HepG2 (cell line): ENCODE measurements around the gene CPLX1. TPM values are rescaled to one million over a fixed set of nuclear protein-coding genes. Genes with fewer than 3 reads are reported as not detected.
A peak's percentile ranks its signal among the peaks of the same experiment; 100 is the strongest.

Experiments
- ATAC-seq: fragments of 200-7000 bp; cut with Tn5 transposase; 3 replicates; pipeline ENCODE4 v1.9.1; 2020; ENCODE audit warnings: mild to moderate bottlenecking, moderate library complexity
- BruUV-seq: library from RNA; stranded (reverse); fragments of 400-500 nt; replicated peaks from 2 replicates; lab custom pipeline; 2021; lab: Mats Ljungman, UMichigan
- CTCF ChIA-PET: fragments of 300-600 bp; formaldehyde crosslinking; extraction: SDS; loops from one replicate; lab custom pipeline; 2021; ENCODE audit warnings: low total read pairs, inconsistent platforms, low intra/inter-chr PET ratio; lab: Yijun Ruan, JAX
- POLR2A ChIA-PET: fragments of 350-600 bp; sonication (Branson Sonifier 250); formaldehyde crosslinking; loops from one replicate; lab custom pipeline; 2020; ENCODE audit warnings: antibody characterized with exemption, inconsistent platforms; lab: Yijun Ruan, JAX
- DNase-seq: peaks from one replicate; pipeline ENCODE4 v3.0.0-alpha.2; 2015; ENCODE audit warnings: low spot score
- FAIRE-seq: peaks from 3 replicates; lab custom pipeline; 2011; peaks lifted over from hg19 to GRCh38; lab: Jason Lieb, UNC
- H2AFZ ChIP-seq: one replicate; pipeline ENCODE4 v1.6.1; 2011; ENCODE audit warnings: low read length, inconsistent platforms
- H3K27ac ChIP-seq: fragments of 300-600 bp; 3 replicates; pipeline ENCODE4 v1.8.0; 2011; ENCODE audit warnings: mixed run types, mild to moderate bottlenecking, mixed read lengths, low read length, inconsistent platforms; ENCODE audit not compliant: insufficient read depth; ENCODE audit errors: extremely low read length
- H3K27me3 ChIP-seq, 2 experiments: fragments of 200-600 bp in 1 of 2; 2 replicates in 1 of 2; 3 replicates in 1 of 2; pipeline versions ENCODE4 v1.6.0 to v1.8.0; 2011; ENCODE audit warnings: low read length in 2 of 2, mild to moderate bottlenecking in 2 of 2, moderate library complexity in 2 of 2, inconsistent platforms in 1 of 2; ENCODE audit not compliant: insufficient read depth in 2 of 2, control insufficient read depth in 1 of 2
- H3K36me3 ChIP-seq, 2 experiments: fragments of 200-600 bp in 1 of 2; replicated peaks in 1 of 2; 2 replicates in 1 of 2; 3 replicates in 1 of 2; pipeline versions ENCODE4 v1.5.1 to v1.8.0; 2011; ENCODE audit warnings: low read length in 2 of 2, inconsistent platforms in 1 of 2; ENCODE audit not compliant: insufficient read depth in 2 of 2, control insufficient read depth in 1 of 2
- H3K4me1 ChIP-seq: 2 replicates; pipeline ENCODE4 v1.5.1; 2012; ENCODE audit warnings: low read length, inconsistent platforms; ENCODE audit not compliant: insufficient read depth
- H3K4me2 ChIP-seq: 2 replicates; pipeline ENCODE4 v1.6.0; 2011; ENCODE audit warnings: low read depth, low read length, inconsistent platforms
- H3K4me3 ChIP-seq, 3 experiments: fragments of 200-600 bp in 1 of 3; sonication (generic), shearing (Covaris generic) in 1 of 3; replicated peaks in 1 of 3; 2 replicates each; pipeline ENCODE4 v1.5.1; 2011 to 2016; ENCODE audit warnings: low read length in 3 of 3, inconsistent platforms in 2 of 3, low read depth in 2 of 3, mild to moderate bottlenecking in 2 of 3, control low read depth in 1 of 3, mixed read lengths in 1 of 3; ENCODE audit not compliant: insufficient read depth in 1 of 3
- H3K79me2 ChIP-seq: one replicate; pipeline ENCODE4 v1.6.1; 2011; ENCODE audit warnings: low read length, inconsistent platforms; ENCODE audit not compliant: insufficient read depth
- H3K9ac ChIP-seq: 2 replicates; pipeline ENCODE4 v1.6.0; 2011; ENCODE audit warnings: mild to moderate bottlenecking, low read depth, low read length, inconsistent platforms; ENCODE audit not compliant: insufficient read depth
- H3K9me3 ChIP-seq: 2 replicates; pipeline ENCODE4 v1.5.1; 2012; ENCODE audit warnings: mild to moderate bottlenecking, low read length
- H4K20me1 ChIP-seq: 2 replicates; pipeline ENCODE4 v1.6.0; 2011; ENCODE audit warnings: inconsistent platforms, mild to moderate bottlenecking, low read length, moderate library complexity; ENCODE audit not compliant: insufficient read depth
- CTCF ChIP-seq: sonication (generic); formaldehyde crosslinking; IDR thresholded peaks from 2 replicates; pipeline ENCODE4 v1.5.0; 2020; ENCODE audit warnings: mild to moderate bottlenecking, missing genetic modification reagents, moderate library complexity
- ELF3 ChIP-seq: IDR thresholded peaks from 2 replicates; pipeline ENCODE4 v1.6.1; 2016; ENCODE audit warnings: missing genetic modification reagents, missing compliant biosample characterization
- GATAD2A ChIP-seq: IDR thresholded peaks from 2 replicates; pipeline ENCODE4 v1.6.1; 2016
- MTERF4 ChIP-seq: sonication (generic); formaldehyde crosslinking; IDR thresholded peaks from 2 replicates; pipeline ENCODE4 v1.8.0; 2023; ENCODE audit warnings: mild to moderate bottlenecking, missing genetic modification reagents
- RAD21 ChIP-seq: fragments of 450-650 bp; formaldehyde crosslinking; IDR thresholded peaks from 2 replicates; pipeline ENCODE4 v1.5.0; 2020; ENCODE audit warnings: mild to moderate bottlenecking
- RXRA ChIP-seq: sonication (generic); formaldehyde crosslinking; IDR thresholded peaks from 2 replicates; pipeline ENCODE4 v1.5.1; 2020; ENCODE audit warnings: missing genetic modification reagents
- SALL1 ChIP-seq: sonication (generic); formaldehyde crosslinking; IDR thresholded peaks from 2 replicates; pipeline ENCODE4 v1.8.0; 2022; ENCODE audit warnings: mild to moderate bottlenecking, missing genetic modification reagents
- SAP130 ChIP-seq: IDR thresholded peaks from 2 replicates; pipeline ENCODE4 v1.6.1; 2016; ENCODE audit warnings: low read depth
- SMC3 ChIP-seq: IDR thresholded peaks from 2 replicates; pipeline ENCODE4 v1.6.1; 2011; ENCODE audit warnings: low read length, improper control_type of control experiment
- STAG1 ChIP-seq: sonication (generic); formaldehyde crosslinking; IDR thresholded peaks from 2 replicates; pipeline ENCODE4 v1.4.0; 2020; ENCODE audit warnings: missing genetic modification reagents
- TFE3 ChIP-seq: IDR thresholded peaks from 2 replicates; pipeline ENCODE4 v1.6.1; 2016
- YEATS4 ChIP-seq: sonication (generic); formaldehyde crosslinking; IDR thresholded peaks from 2 replicates; pipeline ENCODE4 v1.4.0; 2020; ENCODE audit warnings: missing genetic modification reagents, borderline replicate concordance
- ZEB1 ChIP-seq: IDR thresholded peaks from 2 replicates; pipeline ENCODE4 v1.6.1; 2012; ENCODE audit warnings: mild to moderate bottlenecking, low read depth, inconsistent platforms; ENCODE audit not compliant: insufficient replicate concordance
- ZNF331 ChIP-seq: sonication (generic); formaldehyde crosslinking; IDR thresholded peaks from 2 replicates; pipeline ENCODE4 v1.4.0; 2020; ENCODE audit warnings: missing genetic modification reagents
- ZNF335 ChIP-seq: sonication (generic); formaldehyde crosslinking; IDR thresholded peaks from 2 replicates; pipeline ENCODE4 v1.4.0; 2020; ENCODE audit warnings: missing genetic modification reagents
- ZNF550 ChIP-seq: sonication (generic); formaldehyde crosslinking; IDR thresholded peaks from 2 replicates; pipeline ENCODE4 v1.4.0; 2020; ENCODE audit warnings: mild to moderate bottlenecking, missing genetic modification reagents, borderline replicate concordance
- ZNF687 ChIP-seq: sonication (generic); formaldehyde crosslinking; IDR thresholded peaks from 2 replicates; pipeline ENCODE4 v1.5.1; 2020; ENCODE audit warnings: mild to moderate bottlenecking, missing genetic modification reagents, moderate library complexity
- ZNF792 ChIP-seq: IDR thresholded peaks from 2 replicates; pipeline ENCODE4 v1.6.1; 2016
- WGBS: methylation state at CpG from one replicate; pipeline ENCODE4 v1.1.6; 2017; ENCODE audit warnings: low lambda C conversion rate; 5-methylcytosine and 5-hydroxymethylcytosine counted together
- in situ Hi-C: cut with HindIII; loops from 2 replicates; pipeline ENCODE4 v1.10.0; 2017; ENCODE audit warnings: low pct_unique_long_range_greater_than_20kb; ENCODE audit not compliant: extremely low pct_ligation_motif_present
- intact Hi-C: fragments of 100-400 bp; cut with micrococcal nuclease; formaldehyde crosslinking; loops from one replicate; pipeline ENCODE4 v1.10.0; 2022; ENCODE audit not compliant: unreplicated experiment
- polyA plus RNA-seq, 8 experiments: library from polyadenylated mRNA; depleted of rRNA in 3 of 8; stranded (reverse) in 7 of 8; unstranded in 1 of 8; fragments of >200 nt; fragmentation: Illumina TruSeq in 4 of 8; extraction: Trizol in 4 of 8; gene quantifications; 2 replicates each; pipeline versions ENCODE4 v1.2.1 to v1.2.3, GENCODE V29; 2011 to 2016; ENCODE audit warnings: low read depth in 4 of 8, missing spikeins in 1 of 8, mixed read lengths in 1 of 8; ENCODE audit not compliant: insufficient read depth in 1 of 8
- total RNA-seq, 5 experiments: library from RNA; depleted of rRNA; stranded (reverse); fragments of >200 nt; fragmentation: Illumina TruSeq; extraction: Trizol; gene quantifications; 2 replicates each; pipeline ENCODE4 v1.2.3, GENCODE V29; 2016; ENCODE audit warnings: low read depth in 1 of 5

Gene CPLX1
- total and polyA plus RNA-seq, 2 of the 13 experiments (the other 11 are each of a cell fraction or from before 2014, with no cell fraction given) = 0.18 TPM

- Histone ChIP-seq H3K9ac (no peak overlapping the region), H3K27ac (no peak overlapping the region), H2AFZ (no peak overlapping the region), H3K4me3 (no peak overlapping the region), H3K9me3 (no peaks in the 10 kb centered on the region), H3K4me2 (no peak overlapping the region), H3K27me3 (peaks cover 1 to 38% of the 10 kb centered on the region in 2 experiments), H3K4me1 (peaks cover 38% of the 10 kb centered on the region), H3K79me2 (no peaks in the 10 kb centered on the region), H4K20me1 (no peaks in the 10 kb centered on the region; the same call in 1 of the 2 replicates), H3K36me3 (no peaks in the 10 kb centered on the region)
- in situ Hi-C loops = loop anchor here (10.0 kb wide), 1 partner anchor 171 kb away; the partner anchor contains the start of gene IDUA
- DNase-seq (peak; percentile 58), ATAC-seq (peak; percentile 80), FAIRE-seq (no peak)
- intact Hi-C loops = loop anchor here (1.0 to 5.0 kb wide), 3 partner anchors 61 to 173 kb away; partner anchors contain the start of gene IDUA
- 31% methylated on average over 10 of the region's 10 CpGs for WGBS
- CTCF ChIA-PET = interaction anchor here (0.8 kb wide), 1 partner anchor 78 kb away, joined by 3 read pairs; no protein-coding TSS in a partner anchor
- POLR2A ChIA-PET = interaction anchor here (1.0 to 1.4 kb wide), 2 partner anchors 15 to 21 kb away, joined by 3 to 4 read pairs; no protein-coding TSS in a partner anchor
- BruUV-seq = no TSS peak
- peak; percentile 67 for TF ChIP-seq SMC3
- no peak for TF ChIP-seq ZNF550 (CRISPR knock-in tag)
- peak; percentile 85 for TF ChIP-seq STAG1 (CRISPR knock-in tag)
- no peak for TF ChIP-seq ZNF792
- TF ChIP-seq ZNF687 = peak; percentile 20; the same call in 1 of the 2 replicates
- TF ChIP-seq RXRA = 0 out of 2 replicates have a peak, but pooled peaks have one; percentile 11
- TF ChIP-seq YEATS4 (CRISPR knock-in tag) = no peak
- TF ChIP-seq RAD21 (CRISPR knock-in tag) = peak; percentile 77
- no peak for TF ChIP-seq ZNF331 (CRISPR knock-in tag)
- 0 out of 2 replicates have a peak, but pooled peaks have one; percentile 29 for TF ChIP-seq TFE3 (CRISPR knock-in tag)
- TF ChIP-seq ELF3 (CRISPR knock-in tag) = peak; percentile 30; the same call in 1 of the 2 replicates
- TF ChIP-seq ZNF335 (CRISPR knock-in tag) = 0 out of 2 replicates have a peak, but pooled peaks have one; percentile 40
- peak; percentile 27; the same call in 1 of the 2 replicates for TF ChIP-seq SAP130
- TF ChIP-seq SALL1 (CRISPR knock-in tag) = peak; percentile 41; the same call in 1 of the 2 replicates
- TF ChIP-seq MTERF4 (CRISPR knock-in tag) = 0 out of 2 replicates have a peak, but pooled peaks have one; percentile 51
- TF ChIP-seq ZEB1 = no peak
- TF ChIP-seq GATAD2A (CRISPR knock-in tag) = 0 out of 2 replicates have a peak, but pooled peaks have one; percentile 21
- TF ChIP-seq CTCF (CRISPR knock-in tag) = peak; percentile 86
Observed at GRCh38 chr4:813900-814299, 12.0 kb downstream of the CPLX1 start.
